HEK293 (cell line): Measurements from ENCODE around the gene DCD.

Experiments used
- CTCF ChIA-PET: fragments of 350-600 bp; formaldehyde crosslinking; extraction: SDS; loops from one replicate; lab custom pipeline; 2021; ENCODE audit warnings: antibody characterized with exemption; lab: Yijun Ruan, JAX
- POLR2A ChIA-PET: fragments of 300-600 bp; formaldehyde crosslinking; extraction: SDS; loops from one replicate; lab custom pipeline; 2020; ENCODE audit warnings: antibody characterized with exemption, inconsistent platforms; lab: Yijun Ruan, JAX
- H3K27ac ChIP-seq: fragments of 200-500 bp; sonication (Bioruptor generic); 2 replicates; pipeline ENCODE4 v1.5.1; 2014; ENCODE audit warnings: low read depth, low read length, control low read depth, inconsistent platforms; ENCODE audit errors: extremely low read depth
- H3K36me3 ChIP-seq, 2 experiments: fragments of 200-500 bp in 1 of 2; sonication (Bioruptor generic) in 1 of 2; 1 replicate in 1 of 2; 2 replicates in 1 of 2; pipeline ENCODE4 v1.5.1; 2014 to 2017; ENCODE audit warnings: inconsistent platforms in 2 of 2, low read length in 2 of 2; ENCODE audit not compliant: control insufficient read depth in 2 of 2, insufficient read depth in 1 of 2
- H3K4me1 ChIP-seq: fragments of 200-500 bp; sonication (Bioruptor generic); 2 replicates; pipeline ENCODE4 v1.5.1; 2014; ENCODE audit warnings: mild to moderate bottlenecking, low read length, inconsistent platforms; ENCODE audit not compliant: control insufficient read depth, insufficient read depth
- H3K4me3 ChIP-seq: 2 replicates; pipeline ENCODE4 v1.5.1; 2011; ENCODE audit warnings: low read depth, mild to moderate bottlenecking, control low read depth, low read length, moderate library complexity
- H3K9me3 ChIP-seq: fragments of 200-500 bp; sonication (Bioruptor generic); 2 replicates; pipeline ENCODE4 v1.5.1; 2014; ENCODE audit warnings: low read depth, low read length, inconsistent platforms; ENCODE audit not compliant: control insufficient read depth, insufficient read depth
- HOXD13 ChIP-seq: sonication (generic); formaldehyde crosslinking; IDR thresholded peaks from 2 replicates; pipeline ENCODE4 v1.8.0; 2022; ENCODE audit warnings: missing genetic modification reagents, borderline replicate concordance
- OSR2 ChIP-seq: fragments of 450-650 bp; formaldehyde crosslinking; IDR thresholded peaks from 2 replicates; pipeline ENCODE4 v1.5.1; 2016; ENCODE audit warnings: missing biosample characterization, missing genetic modification characterization
- SP3 ChIP-seq: fragments of 450-650 bp; formaldehyde crosslinking; IDR thresholded peaks from 2 replicates; pipeline ENCODE4 v1.5.1; 2016; ENCODE audit warnings: missing biosample characterization, missing genetic modification characterization
- ZBTB17 ChIP-seq: fragments of 450-650 bp; formaldehyde crosslinking; IDR thresholded peaks from 2 replicates; pipeline ENCODE4 v1.5.1; 2016; ENCODE audit warnings: missing biosample characterization, missing genetic modification characterization
- ZBTB20 ChIP-seq: fragments of 450-650 bp; formaldehyde crosslinking; IDR thresholded peaks from 2 replicates; pipeline ENCODE4 v1.5.1; 2016; ENCODE audit warnings: missing biosample characterization, missing genetic modification characterization
- ZNF157 ChIP-seq: fragments of 450-650 bp; formaldehyde crosslinking; IDR thresholded peaks from 2 replicates; pipeline ENCODE4 v1.5.1; 2016; ENCODE audit warnings: missing biosample characterization, missing genetic modification characterization
- ZNF174 ChIP-seq: fragments of 450-650 bp; formaldehyde crosslinking; IDR thresholded peaks from 2 replicates; pipeline ENCODE4 v1.5.0; 2017; ENCODE audit warnings: missing biosample characterization, mild to moderate bottlenecking, missing genetic modification characterization
- ZNF175 ChIP-seq: fragments of 450-650 bp; formaldehyde crosslinking; IDR thresholded peaks from 2 replicates; pipeline ENCODE4 v1.5.1; 2016; ENCODE audit warnings: missing biosample characterization, missing genetic modification characterization
- ZNF274 ChIP-seq, 2 experiments: fragments of 200-500 bp in 1 of 2; fragments of 450-650 bp in 1 of 2; sonication (Bioruptor generic) in 1 of 2; formaldehyde crosslinking in 1 of 2; IDR thresholded peaks; 2 replicates each; pipeline versions ENCODE4 v1.5.1 to v1.6.1; 2014 to 2016; ENCODE audit warnings: borderline replicate concordance in 1 of 2, inconsistent platforms in 1 of 2, low read length in 1 of 2, missing biosample characterization in 1 of 2, missing genetic modification characterization in 1 of 2
- ZNF366 ChIP-seq: fragments of 450-650 bp; formaldehyde crosslinking; conservative IDR thresholded peaks from 2 replicates; pipeline ENCODE4 v1.5.1; 2016; ENCODE audit warnings: missing biosample characterization, missing genetic modification characterization
- ZNF404 ChIP-seq: fragments of 450-650 bp; formaldehyde crosslinking; IDR thresholded peaks from 2 replicates; pipeline ENCODE4 v1.5.1; 2017; ENCODE audit warnings: missing biosample characterization, missing genetic modification characterization
- ZNF426 ChIP-seq: fragments of 450-650 bp; formaldehyde crosslinking; IDR thresholded peaks from 2 replicates; pipeline ENCODE4 v1.5.1; 2017; ENCODE audit warnings: missing biosample characterization, missing genetic modification characterization, mild to moderate bottlenecking, inconsistent platforms, moderate library complexity
- ZNF501 ChIP-seq: fragments of 450-650 bp; formaldehyde crosslinking; IDR thresholded peaks from 2 replicates; pipeline ENCODE4 v1.5.1; 2016; ENCODE audit warnings: missing biosample characterization, missing genetic modification characterization
- ZNF544 ChIP-seq: fragments of 450-650 bp; formaldehyde crosslinking; IDR thresholded peaks from 2 replicates; pipeline ENCODE4 v1.5.0; 2017; ENCODE audit warnings: missing biosample characterization, missing genetic modification characterization
- ZNF777 ChIP-seq: fragments of 450-650 bp; formaldehyde crosslinking; IDR thresholded peaks from 2 replicates; pipeline ENCODE4 v1.5.1; 2017; ENCODE audit warnings: missing biosample characterization, missing genetic modification characterization, borderline replicate concordance
- ZXDB ChIP-seq: fragments of 450-650 bp; formaldehyde crosslinking; IDR thresholded peaks from 2 replicates; pipeline ENCODE4 v1.5.1; 2016; ENCODE audit warnings: missing biosample characterization, missing genetic modification characterization
- TF ChIP-seq, protein P1 (sequence below): fragments of 450-650 bp; formaldehyde crosslinking; IDR thresholded peaks from 2 replicates; pipeline ENCODE4 v1.5.1; 2016; ENCODE audit warnings: missing biosample characterization, missing genetic modification characterization
- TF ChIP-seq, protein P2 (sequence below): fragments of 450-650 bp; formaldehyde crosslinking; IDR thresholded peaks from 2 replicates; pipeline ENCODE4 v1.5.1; 2016; ENCODE audit warnings: missing biosample characterization, missing genetic modification characterization, borderline replicate concordance
- TF ChIP-seq, protein P3 (sequence below): fragments of 450-650 bp; formaldehyde crosslinking; IDR thresholded peaks from 2 replicates; pipeline ENCODE4 v1.5.1; 2016; ENCODE audit warnings: missing biosample characterization, missing genetic modification characterization, low read depth

The DCD gene

DNA sequence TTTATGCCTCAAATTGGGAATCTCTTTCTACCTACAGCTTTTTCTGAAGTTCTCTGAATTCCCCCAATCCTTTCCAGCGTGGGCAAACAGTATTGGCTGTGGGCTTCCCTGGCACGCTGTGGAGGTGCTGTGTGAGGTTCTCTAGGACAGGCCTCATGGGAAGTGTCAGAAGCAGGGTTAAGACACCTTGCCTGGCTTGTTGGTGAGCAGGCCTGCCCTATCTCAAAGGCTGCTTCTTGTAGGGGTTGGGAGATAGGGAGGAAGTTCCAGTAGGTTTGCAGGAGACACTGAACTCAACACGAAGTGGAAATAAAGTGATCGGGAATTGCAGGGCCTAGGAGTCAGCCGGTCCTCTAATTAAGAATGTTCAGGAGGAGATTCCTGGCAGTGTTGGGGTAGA, 30.0 kb upstream of the DCD start:
- Histone ChIP-seq H3K36me3 (no peaks in the 10 kb centered on the region), H3K4me3 (no peak overlapping the region), H3K27ac (no peak overlapping the region)
- CTCF ChIA-PET: interaction anchor here (0.6 to 1.2 kb wide), 2 partner anchors 12 to 37 kb away, joined by 3 read pairs; no protein-coding TSS in a partner anchor
- POLR2A ChIA-PET: no interaction called here
- TF ChIP-seq ZNF501 (tag by site-specific recombination) (no peak), HOXD13 (no peak), ZNF426 (tag by site-specific recombination) (no peak), ZXDB (tag by site-specific recombination) (no peak), SP3 (tag by site-specific recombination) (no peak), ZBTB17 (no peak), ZNF404 (tag by site-specific recombination) (no peak), ZBTB20 (tag by site-specific recombination) (no peak), ZNF175 (tag by site-specific recombination) (no peak), ZNF544 (tag by site-specific recombination) (no peak), ZNF157 (tag by site-specific recombination) (no peak), ZNF174 (tag by site-specific recombination) (no peak), OSR2 (tag by site-specific recombination) (no peak)
- TF ChIP-seq, protein P1, sequence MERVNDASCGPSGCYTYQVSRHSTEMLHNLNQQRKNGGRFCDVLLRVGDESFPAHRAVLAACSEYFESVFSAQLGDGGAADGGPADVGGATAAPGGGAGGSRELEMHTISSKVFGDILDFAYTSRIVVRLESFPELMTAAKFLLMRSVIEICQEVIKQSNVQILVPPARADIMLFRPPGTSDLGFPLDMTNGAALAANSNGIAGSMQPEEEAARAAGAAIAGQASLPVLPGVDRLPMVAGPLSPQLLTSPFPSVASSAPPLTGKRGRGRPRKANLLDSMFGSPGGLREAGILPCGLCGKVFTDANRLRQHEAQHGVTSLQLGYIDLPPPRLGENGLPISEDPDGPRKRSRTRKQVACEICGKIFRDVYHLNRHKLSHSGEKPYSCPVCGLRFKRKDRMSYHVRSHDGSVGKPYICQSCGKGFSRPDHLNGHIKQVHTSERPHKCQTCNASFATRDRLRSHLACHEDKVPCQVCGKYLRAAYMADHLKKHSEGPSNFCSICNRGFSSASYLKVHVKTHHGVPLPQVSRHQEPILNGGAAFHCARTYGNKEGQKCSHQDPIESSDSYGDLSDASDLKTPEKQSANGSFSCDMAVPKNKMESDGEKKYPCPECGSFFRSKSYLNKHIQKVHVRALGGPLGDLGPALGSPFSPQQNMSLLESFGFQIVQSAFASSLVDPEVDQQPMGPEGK (tag by site-specific recombination): no peak
- TF ChIP-seq, protein P2, sequence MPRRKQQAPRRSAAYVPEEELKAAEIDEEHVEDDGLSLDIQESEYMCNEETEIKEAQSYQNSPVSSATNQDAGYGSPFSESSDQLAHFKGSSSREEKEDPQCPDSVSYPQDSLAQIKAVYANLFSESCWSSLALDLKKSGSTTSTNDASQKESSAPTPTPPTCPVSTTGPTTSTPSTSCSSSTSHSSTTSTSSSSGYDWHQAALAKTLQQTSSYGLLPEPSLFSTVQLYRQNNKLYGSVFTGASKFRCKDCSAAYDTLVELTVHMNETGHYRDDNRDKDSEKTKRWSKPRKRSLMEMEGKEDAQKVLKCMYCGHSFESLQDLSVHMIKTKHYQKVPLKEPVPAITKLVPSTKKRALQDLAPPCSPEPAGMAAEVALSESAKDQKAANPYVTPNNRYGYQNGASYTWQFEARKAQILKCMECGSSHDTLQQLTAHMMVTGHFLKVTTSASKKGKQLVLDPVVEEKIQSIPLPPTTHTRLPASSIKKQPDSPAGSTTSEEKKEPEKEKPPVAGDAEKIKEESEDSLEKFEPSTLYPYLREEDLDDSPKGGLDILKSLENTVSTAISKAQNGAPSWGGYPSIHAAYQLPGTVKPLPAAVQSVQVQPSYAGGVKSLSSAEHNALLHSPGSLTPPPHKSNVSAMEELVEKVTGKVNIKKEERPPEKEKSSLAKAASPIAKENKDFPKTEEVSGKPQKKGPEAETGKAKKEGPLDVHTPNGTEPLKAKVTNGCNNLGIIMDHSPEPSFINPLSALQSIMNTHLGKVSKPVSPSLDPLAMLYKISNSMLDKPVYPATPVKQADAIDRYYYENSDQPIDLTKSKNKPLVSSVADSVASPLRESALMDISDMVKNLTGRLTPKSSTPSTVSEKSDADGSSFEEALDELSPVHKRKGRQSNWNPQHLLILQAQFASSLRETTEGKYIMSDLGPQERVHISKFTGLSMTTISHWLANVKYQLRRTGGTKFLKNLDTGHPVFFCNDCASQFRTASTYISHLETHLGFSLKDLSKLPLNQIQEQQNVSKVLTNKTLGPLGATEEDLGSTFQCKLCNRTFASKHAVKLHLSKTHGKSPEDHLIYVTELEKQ (tag by site-specific recombination): no peak
- TF ChIP-seq, protein P3, sequence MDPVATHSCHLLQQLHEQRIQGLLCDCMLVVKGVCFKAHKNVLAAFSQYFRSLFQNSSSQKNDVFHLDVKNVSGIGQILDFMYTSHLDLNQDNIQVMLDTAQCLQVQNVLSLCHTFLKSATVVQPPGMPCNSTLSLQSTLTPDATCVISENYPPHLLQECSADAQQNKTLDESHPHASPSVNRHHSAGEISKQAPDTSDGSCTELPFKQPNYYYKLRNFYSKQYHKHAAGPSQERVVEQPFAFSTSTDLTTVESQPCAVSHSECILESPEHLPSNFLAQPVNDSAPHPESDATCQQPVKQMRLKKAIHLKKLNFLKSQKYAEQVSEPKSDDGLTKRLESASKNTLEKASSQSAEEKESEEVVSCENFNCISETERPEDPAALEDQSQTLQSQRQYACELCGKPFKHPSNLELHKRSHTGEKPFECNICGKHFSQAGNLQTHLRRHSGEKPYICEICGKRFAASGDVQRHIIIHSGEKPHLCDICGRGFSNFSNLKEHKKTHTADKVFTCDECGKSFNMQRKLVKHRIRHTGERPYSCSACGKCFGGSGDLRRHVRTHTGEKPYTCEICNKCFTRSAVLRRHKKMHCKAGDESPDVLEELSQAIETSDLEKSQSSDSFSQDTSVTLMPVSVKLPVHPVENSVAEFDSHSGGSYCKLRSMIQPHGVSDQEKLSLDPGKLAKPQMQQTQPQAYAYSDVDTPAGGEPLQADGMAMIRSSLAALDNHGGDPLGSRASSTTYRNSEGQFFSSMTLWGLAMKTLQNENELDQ (tag by site-specific recombination): no peak
- TF ChIP-seq, all 188 proteins: peak for 0
- H3K9me3 ChIP-seq: no peaks in the 10 kb centered on the region
- no peaks in the 10 kb centered on the region for H3K4me1 ChIP-seq

DNA sequence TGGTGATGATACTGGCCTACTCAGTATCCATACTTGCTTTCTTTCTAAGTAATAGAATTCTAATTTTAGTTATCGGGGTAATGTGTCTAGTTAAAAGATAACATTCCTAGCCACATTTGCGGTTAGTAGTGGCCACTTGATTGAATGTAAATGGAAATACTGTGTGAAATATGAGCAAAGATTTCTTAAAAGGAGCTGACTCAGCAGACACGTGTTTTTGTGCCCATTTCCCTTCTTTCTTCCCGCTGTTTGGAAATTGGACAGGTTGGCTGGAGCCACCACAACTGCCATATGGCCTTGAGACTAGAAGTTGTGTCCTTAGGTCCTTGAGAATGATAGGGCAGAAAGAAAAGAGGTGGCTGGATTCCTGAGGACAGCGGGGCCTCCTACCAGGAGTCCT, 19.8 kb upstream of the DCD start:
- Histone ChIP-seq H3K9me3 (no peaks in the 10 kb centered on the region), H3K4me1 (no peaks in the 10 kb centered on the region), H3K4me3 (no peak overlapping the region), H3K36me3 (no peaks in the 10 kb centered on the region), H3K27ac (no peak overlapping the region)
- ChIA-PET CTCF (interaction anchor here (1.0 kb wide), 1 partner anchor 9 kb away, joined by 6 read pairs; no protein-coding TSS in a partner anchor), POLR2A (no interaction called here)
- no peak for TF ChIP-seq ZNF777
- TF ChIP-seq ZNF274 (IDR thresholded peaks at IDR 0.05; ENCODE audit: low read length): no peak
- TF ChIP-seq ZNF274 (tag by site-specific recombination; IDR thresholded peaks at IDR 0.05; ENCODE audit: borderline replicate concordance): no peak
- no peak for TF ChIP-seq ZNF366
- TF ChIP-seq, all 188 proteins: peak for 0
